ENCODE results near the gene MGAT4A.
"Not testable (repeated sequence)": the region's sequence is repeated elsewhere in the genome, so short reads cannot be mapped to it uniquely, and the experiment has no call there.

MGAT4A gene

GRCh38 chr2:98606431-98606830, 124.5 kb downstream of the MGAT4A start:
- Mint-ChIP-seq H3K4me1 (peaks cover 44% of the 10 kb centered on the region), H3K4me3 (no peak overlapping the region), H3K27ac (peak overlapping the region; percentile 97), H3K9me3 (no peaks in the 10 kb centered on the region), H3K36me3 (peaks cover 8% of the 10 kb centered on the region), H3K27me3 (no peaks in the 10 kb centered on the region)
- no peak for ATAC-seq

GRCh38 chr2:98605076-98605475, 125.9 kb downstream of the MGAT4A start:
- peak overlapping the region; percentile 41 for H3K27ac Mint-ChIP-seq
- peaks cover 8% of the 10 kb centered on the region for H3K36me3 Mint-ChIP-seq
- H3K4me3 Mint-ChIP-seq, result no peak overlapping the region
- ATAC-seq, result no peak
- no peaks in the 10 kb centered on the region for H3K27me3 Mint-ChIP-seq
- peaks cover 33% of the 10 kb centered on the region for H3K4me1 Mint-ChIP-seq
- no peaks in the 10 kb centered on the region for H3K9me3 Mint-ChIP-seq

- Mint-ChIP-seq H3K27me3 (no peaks in the 10 kb centered on the region), H3K4me3 (no peak overlapping the region), H3K27ac (peak overlapping the region; percentile 41), H3K9me3 (no peaks in the 10 kb centered on the region), H3K36me3 (peaks cover 8% of the 10 kb centered on the region), H3K4me1 (peaks cover 31% of the 10 kb centered on the region)
- ATAC-seq, result no peak
Observed at GRCh38 chr2:98604547-98604946, 126.4 kb downstream of the MGAT4A start.

GRCh38 chr2:98601532-98602132, 129.3 kb downstream of the MGAT4A start:
- peaks cover 25% of the 10 kb centered on the region for H3K36me3 Mint-ChIP-seq
- H3K4me3 Mint-ChIP-seq, result no peak overlapping the region
- H3K9me3 Mint-ChIP-seq, result no peaks in the 10 kb centered on the region

GRCh38 chr2:98598781-98599428, 132.0 kb downstream of the MGAT4A start:
- Mint-ChIP-seq H3K27me3 (no peaks in the 10 kb centered on the region), H3K4me3 (no peak overlapping the region), H3K4me1 (no peaks in the 10 kb centered on the region), H3K9me3 (peaks cover 2% of the 10 kb centered on the region), H3K36me3 (peaks cover 35% of the 10 kb centered on the region), H3K27ac (no peak overlapping the region)
- no peak for ATAC-seq

More at GRCh38 chr2:98601532-98602132, 129.3 kb downstream of the MGAT4A start:
- Mint-ChIP-seq H3K27ac (no peak overlapping the region), H3K4me1 (peaks cover 14% of the 10 kb centered on the region), H3K27me3 (no peaks in the 10 kb centered on the region)
- peak; percentile 60 for ATAC-seq

- not testable (repeated sequence) for H3K27me3 Mint-ChIP-seq, H3K4me3 Mint-ChIP-seq, ATAC-seq, H3K9me3 Mint-ChIP-seq, H3K27ac Mint-ChIP-seq, H3K4me1 Mint-ChIP-seq
- peaks cover 53% of the 10 kb centered on the region for H3K36me3 Mint-ChIP-seq
Observed at GRCh38 chr2:98594665-98595064, 136.3 kb downstream of the MGAT4A start.

- Mint-ChIP-seq H3K4me3 (no peak overlapping the region), H3K4me1 (no peaks in the 10 kb centered on the region), H3K27ac (no peak overlapping the region), H3K9me3 (peaks cover 3% of the 10 kb centered on the region), H3K36me3 (peaks cover 46% of the 10 kb centered on the region), H3K27me3 (no peaks in the 10 kb centered on the region)
- no peak for ATAC-seq
Observed at GRCh38 chr2:98592565-98592964, 138.4 kb downstream of the MGAT4A start.

GRCh38 chr2:98589489-98589888, 141.4 kb downstream of the MGAT4A start:
- Mint-ChIP-seq H3K9me3 (peaks cover 3% of the 10 kb centered on the region), H3K27me3 (no peaks in the 10 kb centered on the region), H3K36me3 (peaks cover 41% of the 10 kb centered on the region), H3K4me3 (no peak overlapping the region), H3K4me1 (no peaks in the 10 kb centered on the region), H3K27ac (no peak overlapping the region)
- no peak for ATAC-seq

GRCh38 chr2:98588880-98589431, 142.0 kb downstream of the MGAT4A start:
- Mint-ChIP-seq H3K27me3 (no peaks in the 10 kb centered on the region), H3K27ac (no peak overlapping the region), H3K4me1 (no peaks in the 10 kb centered on the region), H3K4me3 (no peak overlapping the region), H3K36me3 (peaks cover 38% of the 10 kb centered on the region), H3K9me3 (peaks cover 1% of the 10 kb centered on the region)
- ATAC-seq, result no peak

- H3K36me3 Mint-ChIP-seq, result peaks cover 34% of the 10 kb centered on the region
- H3K27ac Mint-ChIP-seq, result no peak overlapping the region
- peaks cover under 1% of the 10 kb centered on the region for H3K4me1 Mint-ChIP-seq
- no peak overlapping the region for H3K4me3 Mint-ChIP-seq
- ATAC-seq, result no peak
- no peaks in the 10 kb centered on the region for H3K27me3 Mint-ChIP-seq
- H3K9me3 Mint-ChIP-seq, result no peaks in the 10 kb centered on the region
Observed at GRCh38 chr2:98586551-98587140, 144.3 kb downstream of the MGAT4A start.

- no peak for ATAC-seq
- peaks cover 12% of the 10 kb centered on the region for H3K4me1 Mint-ChIP-seq
- H3K27me3 Mint-ChIP-seq, result no peaks in the 10 kb centered on the region
- peaks cover 34% of the 10 kb centered on the region for H3K36me3 Mint-ChIP-seq
- H3K4me3 Mint-ChIP-seq, result no peak overlapping the region
- H3K27ac Mint-ChIP-seq, result no peak overlapping the region
- no peaks in the 10 kb centered on the region for H3K9me3 Mint-ChIP-seq
Observed at GRCh38 chr2:98585386-98585785, 145.5 kb downstream of the MGAT4A start.

- H3K36me3 Mint-ChIP-seq, result peaks cover 41% of the 10 kb centered on the region
- no peaks in the 10 kb centered on the region for H3K9me3 Mint-ChIP-seq
- H3K27ac Mint-ChIP-seq, result no peak overlapping the region
- no peaks in the 10 kb centered on the region for H3K27me3 Mint-ChIP-seq
- peaks cover 12% of the 10 kb centered on the region for H3K4me1 Mint-ChIP-seq
- ATAC-seq, result no peak
- H3K4me3 Mint-ChIP-seq, result no peak overlapping the region
Observed at GRCh38 chr2:98583816-98584618, 146.9 kb downstream of the MGAT4A start.

GRCh38 chr2:98583276-98583675, 147.7 kb downstream of the MGAT4A start:
- Mint-ChIP-seq H3K9me3 (no peaks in the 10 kb centered on the region), H3K27me3 (no peaks in the 10 kb centered on the region), H3K4me3 (no peak overlapping the region), H3K4me1 (peaks cover 12% of the 10 kb centered on the region), H3K36me3 (peaks cover 42% of the 10 kb centered on the region), H3K27ac (no peak overlapping the region)
- no peak for ATAC-seq

GRCh38 chr2:98582523-98582922, 148.4 kb downstream of the MGAT4A start:
- Mint-ChIP-seq H3K9me3 (no peaks in the 10 kb centered on the region), H3K4me3 (no peak overlapping the region), H3K4me1 (peaks cover 12% of the 10 kb centered on the region), H3K36me3 (peaks cover 49% of the 10 kb centered on the region), H3K27me3 (no peaks in the 10 kb centered on the region), H3K27ac (no peak overlapping the region)
- ATAC-seq, result no peak

- Mint-ChIP-seq H3K27me3 (no peaks in the 10 kb centered on the region), H3K36me3 (peaks cover 47% of the 10 kb centered on the region)
Observed at GRCh38 chr2:98580656-98581284, 150.2 kb downstream of the MGAT4A start.

More at GRCh38 chr2:98580656-98581284, 150.2 kb downstream of the MGAT4A start:
- ATAC-seq, result peak; percentile 42
- no peaks in the 10 kb centered on the region for H3K9me3 Mint-ChIP-seq
- no peak overlapping the region for H3K4me3 Mint-ChIP-seq
- peaks cover 12% of the 10 kb centered on the region for H3K4me1 Mint-ChIP-seq
- peak overlapping the region; percentile 46 for H3K27ac Mint-ChIP-seq
